ENCODE measurements around the gene KNCN. TPM values are rescaled to one million over a fixed set of nuclear protein-coding genes. Genes with fewer than 3 reads are reported as not detected.
A peak's percentile ranks its signal among the peaks of the same experiment; 100 is the strongest.

KNCN gene
- total and polyA plus RNA-seq, 8 donors = not detected

DNA sequence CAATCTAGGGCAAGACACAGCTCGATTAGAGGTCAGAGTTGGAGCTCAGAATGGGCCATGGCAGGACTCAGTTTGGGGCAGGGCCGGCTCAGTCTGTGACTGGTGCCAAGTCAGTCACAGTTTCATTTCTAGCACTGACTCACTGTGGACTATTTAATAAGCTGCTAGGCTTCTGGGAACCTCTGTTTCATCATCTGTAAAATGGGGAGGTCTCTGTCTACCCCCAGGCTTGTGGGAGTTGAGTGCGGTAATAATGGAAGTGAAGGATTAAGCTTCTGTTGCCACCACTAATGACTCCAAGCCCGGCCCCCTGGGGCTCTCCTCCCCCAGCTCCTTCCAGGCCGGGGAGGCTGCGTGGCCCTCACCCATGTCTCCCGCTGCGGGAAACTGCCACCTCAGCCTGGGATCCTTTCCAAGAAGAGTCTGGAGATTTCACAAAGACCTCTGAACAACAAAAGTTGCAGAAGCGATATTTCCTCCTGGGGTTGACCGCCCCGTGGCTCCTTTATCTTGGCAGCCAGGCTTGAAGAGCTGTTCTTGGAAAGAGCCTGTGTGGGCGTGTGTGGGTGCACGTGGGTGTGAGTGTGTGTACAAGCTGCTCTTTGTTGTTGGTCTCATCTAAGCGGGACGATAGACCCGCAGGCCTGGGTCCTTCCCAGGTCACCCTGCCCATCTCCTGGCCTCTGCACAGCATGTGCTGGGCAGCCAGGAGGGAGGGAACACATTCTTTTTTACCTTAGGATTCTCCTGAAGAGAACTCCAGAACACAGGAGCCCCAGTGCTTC is 29.1 kb downstream of the KNCN start:
- intact Hi-C loops (cut with DNase I) = no loop called here
- peak in 4 of 6 donors; percentile 43 to 56 (median 48) for DNase-seq
- H3K36me3 ChIP-seq = no peaks in the 10 kb centered on the region
- H3K9me3 ChIP-seq = no peaks in the 10 kb centered on the region
- no peak for TF ChIP-seq CTCF (IDR thresholded peaks at IDR 0.05)
- peak overlapping the region; percentile 16 to 48 (median 23) for H3K27ac ChIP-seq
- ATAC-seq = peak; percentile 58 to 73 (median 66)
- no peak for FAIRE-seq
- H3K27me3 ChIP-seq = no peaks in the 10 kb centered on the region
- no peaks in the 10 kb centered on the region for H3K4me1 ChIP-seq
- 25 to 31% methylated on average over 16 of the region's 16 CpGs for WGBS, 2 donors
- no peak overlapping the region for H3K4me3 ChIP-seq

- H3K9me3 ChIP-seq = no peaks in the 10 kb centered on the region
- no peak for TF ChIP-seq CTCF (IDR thresholded peaks at IDR 0.05)
- intact Hi-C loops (cut with DNase I) = no loop called here
- H3K27me3 ChIP-seq = no peaks in the 10 kb centered on the region
- no peaks in the 10 kb centered on the region for H3K4me1 ChIP-seq
- 87 to 89% methylated on average over 2 of the region's 2 CpGs for WGBS, 2 donors
- no peak for FAIRE-seq
- H3K27ac ChIP-seq = peak overlapping the region in 1 of 4 donors; percentile 48
- H3K4me3 ChIP-seq = no peak overlapping the region
- no peak for ATAC-seq
- DNase-seq = peak in 1 of 6 donors; percentile 12
- H3K36me3 ChIP-seq = no peaks in the 10 kb centered on the region
These were observed 30.0 kb downstream of the KNCN start for GRCh38 chr1:46521414-46521813.

DNA sequence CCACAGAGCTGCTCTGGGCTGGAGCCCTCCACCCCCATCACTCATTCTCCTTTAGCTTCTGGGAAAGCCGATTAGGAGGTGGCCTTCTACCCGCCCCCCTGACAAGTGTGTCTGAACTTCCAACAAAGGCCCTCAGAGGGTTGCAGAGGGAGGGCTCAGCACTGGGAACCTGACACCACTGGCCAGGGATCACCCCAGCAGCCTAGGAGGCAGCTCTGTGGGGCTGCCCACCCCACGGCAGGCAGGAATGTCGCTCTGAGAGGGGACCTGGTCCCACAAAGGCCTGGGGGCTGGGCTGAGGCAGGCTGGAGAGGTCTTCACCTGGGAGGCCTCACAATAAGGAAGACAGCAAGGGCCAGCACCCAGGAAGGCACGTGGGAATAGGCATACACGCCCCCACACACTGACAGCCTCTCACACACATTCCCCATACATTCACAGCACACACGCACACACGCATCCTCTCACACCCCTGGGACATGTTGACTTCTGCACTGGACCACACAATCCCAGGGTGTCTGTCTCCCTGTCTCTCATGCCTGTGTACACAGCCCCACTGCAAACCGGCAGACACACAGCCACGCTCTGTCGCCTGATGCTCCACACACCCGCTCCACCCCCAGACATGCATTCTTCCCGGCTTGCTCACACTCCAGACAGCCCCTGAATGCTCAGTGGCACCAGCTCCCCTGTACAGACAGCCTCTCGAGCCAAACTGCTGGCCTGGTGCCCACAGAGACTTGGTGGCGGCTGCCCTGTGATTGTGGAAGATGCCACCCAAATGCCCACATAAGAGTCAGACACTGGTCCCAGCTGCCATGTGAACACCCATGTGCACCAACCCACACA is 31.2 kb downstream of the KNCN start:
- intact Hi-C loops (cut with DNase I) = no loop called here
- no peaks in the 10 kb centered on the region for H3K36me3 ChIP-seq
- 75 to 84% methylated on average over 15 of the region's 15 CpGs for WGBS, 2 donors
- ATAC-seq = no peak
- no peak overlapping the region for H3K4me3 ChIP-seq
- no peaks in the 10 kb centered on the region for H3K27me3 ChIP-seq
- FAIRE-seq = no peak
- H3K27ac ChIP-seq = no peak overlapping the region
- no peak for TF ChIP-seq CTCF (IDR thresholded peaks at IDR 0.05)
- H3K4me1 ChIP-seq = no peaks in the 10 kb centered on the region
- DNase-seq = peak in 1 of 6 donors; percentile 42
- H3K9me3 ChIP-seq = no peaks in the 10 kb centered on the region

DNA sequence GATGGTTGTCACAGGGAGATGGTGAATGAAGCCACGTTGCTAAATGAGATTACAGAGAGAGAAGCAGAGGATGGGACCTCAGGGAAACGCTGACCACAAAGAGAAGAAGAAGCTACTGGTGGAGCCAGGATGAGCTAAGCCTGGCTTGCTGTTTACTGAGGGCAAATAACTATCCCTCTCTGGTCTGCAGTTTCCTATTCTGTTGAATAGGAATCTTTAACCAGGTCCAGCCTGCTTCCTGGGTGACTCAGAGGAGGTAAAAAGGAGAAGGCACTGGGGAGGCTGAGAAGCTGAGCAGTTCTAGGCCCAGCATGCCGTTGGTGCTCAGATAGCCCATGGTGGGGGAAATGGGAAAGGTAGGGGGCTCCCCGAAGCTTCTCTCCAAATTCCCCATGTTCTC is 32.2 kb downstream of the KNCN start:
- FAIRE-seq (no peak), DNase-seq (peak in 1 of 6 donors; percentile 0)
- no peaks in the 10 kb centered on the region for H3K9me3 ChIP-seq

More for the DNA sequence above, 32.2 kb downstream of the KNCN start:
- H3K27ac ChIP-seq = no peak overlapping the region
- H3K27me3 ChIP-seq = no peaks in the 10 kb centered on the region
- no peaks in the 10 kb centered on the region for H3K4me1 ChIP-seq
- no peak overlapping the region for H3K4me3 ChIP-seq
- no peak for ATAC-seq
- intact Hi-C loops (cut with DNase I) = no loop called here
- TF ChIP-seq CTCF (IDR thresholded peaks at IDR 0.05) = no peak
- 62 to 64% methylated on average over 4 of the region's 4 CpGs for WGBS, 2 donors
- no peaks in the 10 kb centered on the region for H3K36me3 ChIP-seq

Data from pancreas (tissue), 10 donors.